ENCODE results near the gene LRSAM1.

Gene LRSAM1

GRCh38 chr9:127506814-127507750 lies 55.8 kb downstream of the LRSAM1 start:
- H3K9me3 ChIP-seq: no peaks in the 10 kb centered on the region
- no peak overlapping the region for H3K4me3 ChIP-seq (ENCODE audit: low read depth in 1 of 2, low read length in 1 of 2)
- H3K36me3 ChIP-seq: peaks cover 23% of the 10 kb centered on the region
- no peaks in the 10 kb centered on the region for H3K4me1 ChIP-seq (ENCODE audit: control insufficient read depth in 1 of 2, insufficient read depth in 1 of 2, low read depth in 1 of 2, low read length in 1 of 2)
- H3K27me3 ChIP-seq: no peaks in the 10 kb centered on the region
- H3K27ac ChIP-seq: no peak overlapping the region
- TF ChIP-seq, protein P1, sequence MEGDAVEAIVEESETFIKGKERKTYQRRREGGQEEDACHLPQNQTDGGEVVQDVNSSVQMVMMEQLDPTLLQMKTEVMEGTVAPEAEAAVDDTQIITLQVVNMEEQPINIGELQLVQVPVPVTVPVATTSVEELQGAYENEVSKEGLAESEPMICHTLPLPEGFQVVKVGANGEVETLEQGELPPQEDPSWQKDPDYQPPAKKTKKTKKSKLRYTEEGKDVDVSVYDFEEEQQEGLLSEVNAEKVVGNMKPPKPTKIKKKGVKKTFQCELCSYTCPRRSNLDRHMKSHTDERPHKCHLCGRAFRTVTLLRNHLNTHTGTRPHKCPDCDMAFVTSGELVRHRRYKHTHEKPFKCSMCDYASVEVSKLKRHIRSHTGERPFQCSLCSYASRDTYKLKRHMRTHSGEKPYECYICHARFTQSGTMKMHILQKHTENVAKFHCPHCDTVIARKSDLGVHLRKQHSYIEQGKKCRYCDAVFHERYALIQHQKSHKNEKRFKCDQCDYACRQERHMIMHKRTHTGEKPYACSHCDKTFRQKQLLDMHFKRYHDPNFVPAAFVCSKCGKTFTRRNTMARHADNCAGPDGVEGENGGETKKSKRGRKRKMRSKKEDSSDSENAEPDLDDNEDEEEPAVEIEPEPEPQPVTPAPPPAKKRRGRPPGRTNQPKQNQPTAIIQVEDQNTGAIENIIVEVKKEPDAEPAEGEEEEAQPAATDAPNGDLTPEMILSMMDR (IDR thresholded peaks at IDR 0.05): no peak

DNA sequence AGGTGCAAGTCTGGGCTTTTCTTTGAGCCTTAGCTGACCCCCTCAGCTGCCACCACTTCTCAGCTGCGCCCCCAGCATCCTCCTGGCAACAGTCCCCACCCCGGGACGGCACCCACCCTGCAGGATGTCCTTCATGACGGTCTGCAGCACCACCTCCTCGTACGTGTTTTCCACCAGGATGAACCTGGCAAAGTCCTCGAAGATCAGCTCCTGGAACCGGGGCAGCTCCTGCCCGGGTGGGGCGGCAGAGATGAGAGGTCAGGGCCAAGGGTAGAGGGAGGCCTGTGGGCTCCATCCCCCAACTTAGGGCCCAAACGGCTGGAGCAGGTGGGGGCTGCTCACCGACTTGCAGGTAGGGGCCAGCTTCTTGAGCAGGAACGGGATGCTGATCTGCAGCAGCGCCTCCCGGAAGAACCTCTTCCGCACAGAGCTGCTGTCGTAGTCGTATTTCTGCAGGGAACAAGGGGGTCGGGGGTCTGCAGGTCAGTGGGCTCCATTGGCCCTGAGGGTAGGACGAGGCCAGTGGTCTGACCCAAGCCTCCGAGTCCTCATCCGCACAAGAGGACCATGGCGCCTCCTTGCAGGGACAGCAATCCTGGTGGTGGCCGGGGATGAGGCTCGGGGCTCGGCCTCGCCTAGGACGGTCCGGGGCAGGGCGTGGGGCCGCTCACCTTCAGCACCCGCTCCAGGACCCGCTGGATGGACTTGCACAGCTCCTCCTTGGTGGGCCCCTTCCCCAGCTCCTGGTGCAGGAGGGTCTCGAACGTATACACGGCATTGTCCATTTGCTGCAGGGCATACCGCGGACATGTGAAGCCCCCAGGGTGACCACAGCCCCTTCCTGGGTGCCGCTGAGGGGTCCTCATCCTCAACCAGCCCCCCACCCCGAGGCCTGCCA lies 56.7 kb downstream of the LRSAM1 start:
- H3K27ac ChIP-seq: no peak overlapping the region
- no peaks in the 10 kb centered on the region for H3K9me3 ChIP-seq
- H3K36me3 ChIP-seq: peaks cover 14% of the 10 kb centered on the region
- H3K27me3 ChIP-seq: no peaks in the 10 kb centered on the region
- no peak overlapping the region for H3K4me3 ChIP-seq (ENCODE audit: low read depth in 1 of 2, low read length in 1 of 2)
- TF ChIP-seq, protein P1 (IDR thresholded peaks at IDR 0.05): no peak
- H3K4me1 ChIP-seq (ENCODE audit: control insufficient read depth in 1 of 2, insufficient read depth in 1 of 2, low read depth in 1 of 2, low read length in 1 of 2): no peaks in the 10 kb centered on the region

GRCh38 chr9:127508901-127509260 lies 57.6 kb downstream of the LRSAM1 start:
- Histone ChIP-seq H3K9me3 (no peaks in the 10 kb centered on the region), H3K27me3 (no peaks in the 10 kb centered on the region), H3K4me1 (ENCODE audit: control insufficient read depth in 1 of 2, insufficient read depth in 1 of 2, low read depth in 1 of 2, low read length in 1 of 2) (no peaks in the 10 kb centered on the region), H3K36me3 (peaks cover 5% of the 10 kb centered on the region), H3K4me3 (ENCODE audit: low read depth in 1 of 2, low read length in 1 of 2) (no peak overlapping the region), H3K27ac (no peak overlapping the region)
- TF ChIP-seq, protein P1 (IDR thresholded peaks at IDR 0.05): no peak

- peaks cover 1% of the 10 kb centered on the region for H3K36me3 ChIP-seq
- H3K4me1 ChIP-seq (ENCODE audit: control insufficient read depth in 1 of 2, insufficient read depth in 1 of 2, low read depth in 1 of 2, low read length in 1 of 2): no peaks in the 10 kb centered on the region
- no peak overlapping the region for H3K4me3 ChIP-seq (ENCODE audit: low read depth in 1 of 2, low read length in 1 of 2)
- H3K27me3 ChIP-seq: no peaks in the 10 kb centered on the region
- TF ChIP-seq, protein P1 (IDR thresholded peaks at IDR 0.05): no peak
- H3K9me3 ChIP-seq: no peaks in the 10 kb centered on the region
- H3K27ac ChIP-seq: no peak overlapping the region
Observed at GRCh38 chr9:127509261-127509954, 58.1 kb downstream of the LRSAM1 start.

- Histone ChIP-seq H3K4me1 (ENCODE audit: control insufficient read depth in 1 of 2, insufficient read depth in 1 of 2, low read depth in 1 of 2, low read length in 1 of 2) (no peaks in the 10 kb centered on the region), H3K9me3 (no peaks in the 10 kb centered on the region), H3K36me3 (no peaks in the 10 kb centered on the region), H3K4me3 (ENCODE audit: low read depth in 1 of 2, low read length in 1 of 2) (no peak overlapping the region), H3K27me3 (no peaks in the 10 kb centered on the region), H3K27ac (no peak overlapping the region)
- TF ChIP-seq, protein P1 (IDR thresholded peaks at IDR 0.05): no peak
Observed at GRCh38 chr9:127509955-127510299, 58.6 kb downstream of the LRSAM1 start.

Measured in neutrophil (primary cell).